Measurements from ENCODE around the gene PKNOX1. TPM values are rescaled to one million over a fixed set of nuclear protein-coding genes. Genes with fewer than 3 reads are reported as not detected.

PKNOX1 gene
- total RNA-seq, 4 donors from 2014 or later, result 7.7 to 19.6 (median 9.5) TPM

DNA sequence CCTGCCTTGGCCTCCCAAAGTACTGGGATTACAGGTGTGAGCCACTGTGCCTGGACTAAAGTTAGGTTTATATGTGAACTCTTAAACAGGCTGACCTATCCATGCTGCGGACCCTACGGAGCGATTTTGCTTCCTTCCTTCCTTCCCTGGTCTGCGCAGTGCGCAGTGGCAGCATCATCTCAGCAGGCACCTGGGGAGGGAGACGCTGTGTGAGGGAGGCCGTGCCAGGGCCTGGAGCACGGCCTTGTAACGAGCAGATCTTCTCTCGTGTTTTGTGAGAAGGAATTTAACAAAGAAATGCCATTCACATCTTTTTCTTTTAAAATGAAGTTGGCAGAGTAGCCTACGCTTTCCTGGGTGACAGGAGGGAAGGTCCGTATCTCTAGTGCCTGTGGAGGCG, 45.8 kb downstream of the PKNOX1 start:
- DNase-seq, result no peak
- Histone ChIP-seq H3K27me3 (no peaks in the 10 kb centered on the region), H3K4me3 (no peak overlapping the region), H3K27ac (no peak overlapping the region), H3K9me3 (no peaks in the 10 kb centered on the region), H3K36me3 (peaks cover 14 to 90% (median 23%) of the 10 kb centered on the region in 3 donors), H3K4me1 (no peaks in the 10 kb centered on the region)
- intact Hi-C loops (cut with DNase I), result no loop called here
- TF ChIP-seq, protein P1, sequence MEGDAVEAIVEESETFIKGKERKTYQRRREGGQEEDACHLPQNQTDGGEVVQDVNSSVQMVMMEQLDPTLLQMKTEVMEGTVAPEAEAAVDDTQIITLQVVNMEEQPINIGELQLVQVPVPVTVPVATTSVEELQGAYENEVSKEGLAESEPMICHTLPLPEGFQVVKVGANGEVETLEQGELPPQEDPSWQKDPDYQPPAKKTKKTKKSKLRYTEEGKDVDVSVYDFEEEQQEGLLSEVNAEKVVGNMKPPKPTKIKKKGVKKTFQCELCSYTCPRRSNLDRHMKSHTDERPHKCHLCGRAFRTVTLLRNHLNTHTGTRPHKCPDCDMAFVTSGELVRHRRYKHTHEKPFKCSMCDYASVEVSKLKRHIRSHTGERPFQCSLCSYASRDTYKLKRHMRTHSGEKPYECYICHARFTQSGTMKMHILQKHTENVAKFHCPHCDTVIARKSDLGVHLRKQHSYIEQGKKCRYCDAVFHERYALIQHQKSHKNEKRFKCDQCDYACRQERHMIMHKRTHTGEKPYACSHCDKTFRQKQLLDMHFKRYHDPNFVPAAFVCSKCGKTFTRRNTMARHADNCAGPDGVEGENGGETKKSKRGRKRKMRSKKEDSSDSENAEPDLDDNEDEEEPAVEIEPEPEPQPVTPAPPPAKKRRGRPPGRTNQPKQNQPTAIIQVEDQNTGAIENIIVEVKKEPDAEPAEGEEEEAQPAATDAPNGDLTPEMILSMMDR (IDR thresholded peaks at IDR 0.05), result no peak
- no peak for TF ChIP-seq POLR2A (IDR thresholded peaks at IDR 0.05)
- WGBS, 2 donors, result 94 to 97% methylated on average over 12 to 13 of the region's 13 CpGs

GRCh38 chr21:43020771-43021170, 46.4 kb downstream of the PKNOX1 start:
- no peak for TF ChIP-seq POLR2A (IDR thresholded peaks at IDR 0.05)
- TF ChIP-seq, protein P1 (IDR thresholded peaks at IDR 0.05), result no peak
- Histone ChIP-seq H3K27me3 (no peaks in the 10 kb centered on the region), H3K27ac (no peak overlapping the region), H3K4me1 (no peaks in the 10 kb centered on the region), H3K4me3 (no peak overlapping the region), H3K36me3 (peaks cover 14 to 96% (median 23%) of the 10 kb centered on the region in 3 donors), H3K9me3 (no peaks in the 10 kb centered on the region)
- 88 to 89% methylated on average over 5 of the region's 6 CpGs for WGBS, 2 donors
- DNase-seq, result no peak
- intact Hi-C loops (cut with DNase I), result no loop called here

- TF ChIP-seq, protein P1 (IDR thresholded peaks at IDR 0.05), result no peak
- TF ChIP-seq POLR2A (IDR thresholded peaks at IDR 0.05), result no peak
- H3K4me1 ChIP-seq, result no peaks in the 10 kb centered on the region
- intact Hi-C loops (cut with DNase I), result no loop called here
- no peak overlapping the region for H3K27ac ChIP-seq
- H3K4me3 ChIP-seq, result no peak overlapping the region
- no peak for DNase-seq
- no peaks in the 10 kb centered on the region for H3K9me3 ChIP-seq
- no peaks in the 10 kb centered on the region for H3K27me3 ChIP-seq
- 94 to 95% methylated on average over 6 to 7 of the region's 10 CpGs for WGBS, 2 donors
- H3K36me3 ChIP-seq, result peaks cover 14 to 96% (median 23%) of the 10 kb centered on the region in 3 donors
Measured at GRCh38 chr21:43021191-43021590, 46.8 kb downstream of the PKNOX1 start.

DNA sequence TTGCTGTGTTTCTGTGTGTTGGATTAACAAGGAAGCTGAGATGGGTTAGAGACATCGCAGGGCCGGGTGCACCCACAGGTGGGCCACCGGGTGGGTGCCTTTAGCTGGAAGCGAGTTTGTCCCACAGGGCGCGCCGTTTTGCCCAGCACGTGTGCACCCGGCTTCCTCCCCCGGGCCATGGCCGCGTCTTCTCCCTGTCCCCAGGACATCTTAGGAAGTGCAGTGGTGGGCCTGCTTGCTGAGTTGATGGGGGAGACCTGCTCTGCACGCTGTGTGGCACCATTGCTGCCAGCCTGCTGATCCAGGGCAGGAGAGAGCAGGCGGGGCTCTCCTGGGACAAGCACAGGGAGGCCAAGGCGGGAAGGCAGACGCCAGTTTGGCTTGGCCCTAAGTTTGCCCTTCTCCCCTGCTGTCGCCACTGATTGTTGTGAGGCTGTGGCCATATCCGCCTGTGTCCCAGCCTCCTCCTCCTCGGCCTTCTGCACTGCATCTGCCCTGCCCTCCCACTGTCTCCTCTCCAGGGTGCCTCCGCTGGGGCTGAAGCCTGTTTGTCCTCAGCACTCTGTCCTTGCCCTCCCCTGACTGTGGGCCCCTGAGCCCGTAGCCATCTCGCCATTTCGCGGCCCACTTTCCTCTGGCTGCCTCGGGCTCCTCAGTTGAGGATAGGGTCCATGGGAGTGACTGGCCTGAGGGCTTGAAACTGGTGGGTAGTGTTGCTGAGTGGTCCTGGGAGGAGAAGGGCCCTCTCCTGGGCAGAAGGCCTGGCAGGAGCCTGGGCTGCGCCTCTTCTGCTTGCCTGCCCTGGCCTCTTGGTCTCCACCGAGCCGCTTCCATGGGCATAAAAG, 47.6 kb downstream of the PKNOX1 start:
- H3K36me3 ChIP-seq, result peaks cover 14 to 96% (median 18%) of the 10 kb centered on the region in 3 donors
- H3K4me1 ChIP-seq, result no peaks in the 10 kb centered on the region
- intact Hi-C loops (cut with DNase I), result no loop called here
- H3K4me3 ChIP-seq, result no peak overlapping the region
- no peak overlapping the region for H3K27ac ChIP-seq
- H3K9me3 ChIP-seq, result no peaks in the 10 kb centered on the region
- no peak for DNase-seq
- TF ChIP-seq, protein P1 (IDR thresholded peaks at IDR 0.05), result no peak
- no peak for TF ChIP-seq POLR2A (IDR thresholded peaks at IDR 0.05)
- 87 to 89% methylated on average over 15 to 20 of the region's 28 CpGs for WGBS, 2 donors
- H3K27me3 ChIP-seq, result no peaks in the 10 kb centered on the region

GRCh38 chr21:43023175-43023574, 48.8 kb downstream of the PKNOX1 start:
- TF ChIP-seq, protein P1 (IDR thresholded peaks at IDR 0.05), result no peak
- TF ChIP-seq POLR2A (IDR thresholded peaks at IDR 0.05), result no peak
- intact Hi-C loops (cut with DNase I), result no loop called here
- no peak for DNase-seq
- no peak overlapping the region for H3K4me3 ChIP-seq
- peaks cover 13 to 96% (median 14%) of the 10 kb centered on the region in 3 donors for H3K36me3 ChIP-seq
- no peaks in the 10 kb centered on the region for H3K9me3 ChIP-seq
- WGBS, 2 donors, result 93 to 95% methylated on average over 8 of the region's 8 CpGs
- H3K27me3 ChIP-seq, result no peaks in the 10 kb centered on the region
- H3K4me1 ChIP-seq, result no peaks in the 10 kb centered on the region
- no peak overlapping the region for H3K27ac ChIP-seq

Data from esophagus squamous epithelium (tissue), 5 donors.